Testis (tissue), 3 donors: Measurements from ENCODE around the gene TBC1D22A. TPM values are rescaled to one million over a fixed set of nuclear protein-coding genes. Genes with fewer than 3 reads are reported as not detected.

ENCODE experiments used
- DNase-seq: peaks from one replicate; pipeline ENCODE4 v3.0.0-alpha.2; 2019
- H3K27ac ChIP-seq, 2 donors: fragments of 200-600 bp; sonication (generic); one replicate each; pipeline ENCODE4 v1.5.1; 2019
- H3K27me3 ChIP-seq: fragments of 200-600 bp; sonication (generic); one replicate; pipeline ENCODE4 v1.5.1; 2019
- H3K36me3 ChIP-seq: fragments of 200-600 bp; sonication (generic); one replicate; pipeline ENCODE4 v1.5.1; 2017; ENCODE audit warnings: low read depth; ENCODE audit errors: missing control alignments
- H3K4me1 ChIP-seq: fragments of 200-600 bp; sonication (generic); one replicate; pipeline ENCODE4 v1.5.1; 2019
- H3K4me3 ChIP-seq, 2 donors: fragments of 200-600 bp; sonication (generic); one replicate each; pipeline ENCODE4 v1.5.1; 2017 to 2019
- H3K9me3 ChIP-seq: fragments of 200-600 bp; sonication (generic); one replicate; pipeline ENCODE4 v1.5.1; 2017
- POLR2A ChIP-seq: fragments of 450-650 bp; IDR thresholded peaks from one replicate; pipeline ENCODE4 v1.6.1; 2017; ENCODE audit warnings: antibody characterized with exemption, mild to moderate bottlenecking, moderate library complexity
- WGBS, 2 donors: methylation state at CpG; one replicate each; pipeline ENCODE4 v1.1.5; 2018; 5-methylcytosine and 5-hydroxymethylcytosine counted together
- intact Hi-C: fragments of 100-400 bp; cut with DNase I; formaldehyde crosslinking; loops from one replicate; pipeline ENCODE4 v1.15.1; 2023; ENCODE audit warnings: low total_unique reads
- polyA plus RNA-seq: library from polyadenylated mRNA; stranded (reverse); fragments of 350-450 nt; fragmentation: Illumina TruSeq; extraction: RNeasy Lipid Tissue Mini Kit (QIAGEN cat#74804); gene quantifications from one replicate; pipeline ENCODE4 v1.2.3, GENCODE V29; 2014; ENCODE audit warnings: low read depth, low replicate concordance; ENCODE audit not compliant: insufficient read depth
- total RNA-seq, 2 donors: library from RNA; depleted of rRNA; stranded (reverse); fragments of >200 nt; gene quantifications; one replicate each; pipeline ENCODE4 v1.2.3, GENCODE V29; 2016
- TF ChIP-seq, protein P1 (sequence below), 3 experiments: fragments of 450-650 bp in 2 of 3; fragments of 200-600 bp in 1 of 3; sonication (generic) in 1 of 3; IDR thresholded peaks; one replicate each; pipeline ENCODE4 v1.5.1; 2016 to 2019; ENCODE audit warnings: antibody characterized with exemption in 3 of 3, mild to moderate bottlenecking in 2 of 3, moderate library complexity in 1 of 3

Gene TBC1D22A
- total and polyA plus RNA-seq, 3 donors from 2014 or later, result 16.6 to 32.8 (median 28.5) TPM

DNA sequence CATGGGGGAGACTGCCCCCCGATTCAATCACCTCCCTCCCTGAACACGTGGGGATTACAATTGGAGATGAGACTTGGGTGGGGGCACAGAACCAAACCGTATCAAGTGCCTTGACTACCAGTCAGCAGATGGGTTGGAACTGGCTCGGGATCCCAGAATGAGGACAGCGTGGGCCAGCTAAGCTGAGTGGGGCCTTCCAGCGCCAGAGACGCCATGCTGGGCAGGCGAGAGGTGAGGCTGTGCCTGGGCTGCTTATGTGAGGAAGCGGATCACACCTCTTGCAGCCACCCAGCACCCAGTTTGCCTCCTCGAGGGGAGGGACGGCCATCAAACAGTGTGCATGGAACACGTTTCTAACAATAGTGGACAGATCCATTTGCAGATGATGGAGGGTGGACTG lies 195.1 kb downstream of the TBC1D22A start:
- DNase-seq, result no peak
- no peak overlapping the region for H3K27ac ChIP-seq
- no peaks in the 10 kb centered on the region for H3K36me3 ChIP-seq
- H3K27me3 ChIP-seq, result no peaks in the 10 kb centered on the region
- H3K4me3 ChIP-seq, result no peak overlapping the region
- no peaks in the 10 kb centered on the region for H3K9me3 ChIP-seq
- intact Hi-C loops, result no loop called here
- WGBS, 2 donors, result 77 to 96% methylated on average over 6 to 12 of the region's 12 CpGs
- H3K4me1 ChIP-seq, result no peaks in the 10 kb centered on the region
- no peak for TF ChIP-seq POLR2A
- TF ChIP-seq, protein P1, sequence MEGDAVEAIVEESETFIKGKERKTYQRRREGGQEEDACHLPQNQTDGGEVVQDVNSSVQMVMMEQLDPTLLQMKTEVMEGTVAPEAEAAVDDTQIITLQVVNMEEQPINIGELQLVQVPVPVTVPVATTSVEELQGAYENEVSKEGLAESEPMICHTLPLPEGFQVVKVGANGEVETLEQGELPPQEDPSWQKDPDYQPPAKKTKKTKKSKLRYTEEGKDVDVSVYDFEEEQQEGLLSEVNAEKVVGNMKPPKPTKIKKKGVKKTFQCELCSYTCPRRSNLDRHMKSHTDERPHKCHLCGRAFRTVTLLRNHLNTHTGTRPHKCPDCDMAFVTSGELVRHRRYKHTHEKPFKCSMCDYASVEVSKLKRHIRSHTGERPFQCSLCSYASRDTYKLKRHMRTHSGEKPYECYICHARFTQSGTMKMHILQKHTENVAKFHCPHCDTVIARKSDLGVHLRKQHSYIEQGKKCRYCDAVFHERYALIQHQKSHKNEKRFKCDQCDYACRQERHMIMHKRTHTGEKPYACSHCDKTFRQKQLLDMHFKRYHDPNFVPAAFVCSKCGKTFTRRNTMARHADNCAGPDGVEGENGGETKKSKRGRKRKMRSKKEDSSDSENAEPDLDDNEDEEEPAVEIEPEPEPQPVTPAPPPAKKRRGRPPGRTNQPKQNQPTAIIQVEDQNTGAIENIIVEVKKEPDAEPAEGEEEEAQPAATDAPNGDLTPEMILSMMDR (IDR thresholded peaks at IDR 0.05), result no peak

DNA sequence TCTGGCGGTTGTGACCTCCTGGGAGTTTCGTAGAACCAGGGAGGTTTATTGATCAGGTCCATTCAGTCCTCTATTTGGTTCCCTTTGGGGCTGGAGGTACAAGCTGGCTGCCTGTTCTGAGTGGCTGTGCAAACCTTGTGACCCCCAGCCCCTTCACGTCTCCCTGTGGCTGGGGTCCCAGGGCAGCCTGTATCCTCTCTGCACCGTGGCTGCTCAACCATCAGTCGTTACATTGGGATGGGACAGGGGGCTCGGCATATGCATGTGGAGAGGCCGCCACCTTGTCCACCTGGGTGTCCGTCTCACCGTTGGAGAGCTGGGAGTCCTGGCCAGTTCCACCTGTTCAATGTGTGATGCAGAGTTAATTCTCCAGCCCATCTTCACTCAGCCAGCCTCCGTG lies 195.7 kb downstream of the TBC1D22A start:
- 93 to 97% methylated on average over 10 of the region's 10 CpGs for WGBS, 2 donors
- no peak for TF ChIP-seq POLR2A
- TF ChIP-seq, protein P1 (IDR thresholded peaks at IDR 0.05), result no peak
- intact Hi-C loops, result no loop called here
- Histone ChIP-seq H3K4me3 (no peak overlapping the region), H3K27me3 (no peaks in the 10 kb centered on the region), H3K9me3 (no peaks in the 10 kb centered on the region), H3K27ac (no peak overlapping the region), H3K4me1 (no peaks in the 10 kb centered on the region), H3K36me3 (no peaks in the 10 kb centered on the region)
- no peak for DNase-seq

DNA sequence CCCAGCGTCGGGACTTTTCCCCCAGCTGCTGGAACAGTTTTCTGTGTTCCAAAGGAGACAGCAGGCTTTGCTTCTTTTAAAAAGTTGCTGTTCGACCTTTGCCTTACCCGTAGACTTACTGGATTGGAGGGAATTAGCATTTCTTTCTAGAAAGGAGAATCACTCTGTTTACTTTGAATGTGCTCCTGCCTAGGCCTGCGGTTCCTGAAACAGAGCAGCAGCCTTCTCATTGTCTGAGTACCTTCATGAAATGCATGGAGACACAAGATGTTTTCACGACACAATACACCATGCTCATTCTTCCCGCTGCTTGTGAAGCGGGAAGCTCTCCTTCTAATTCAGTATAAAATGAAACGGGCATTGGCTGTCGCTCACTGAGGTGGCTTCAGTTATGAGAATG lies 196.2 kb downstream of the TBC1D22A start:
- WGBS, 2 donors, result 84 to 91% methylated on average over 10 of the region's 10 CpGs

DNA sequence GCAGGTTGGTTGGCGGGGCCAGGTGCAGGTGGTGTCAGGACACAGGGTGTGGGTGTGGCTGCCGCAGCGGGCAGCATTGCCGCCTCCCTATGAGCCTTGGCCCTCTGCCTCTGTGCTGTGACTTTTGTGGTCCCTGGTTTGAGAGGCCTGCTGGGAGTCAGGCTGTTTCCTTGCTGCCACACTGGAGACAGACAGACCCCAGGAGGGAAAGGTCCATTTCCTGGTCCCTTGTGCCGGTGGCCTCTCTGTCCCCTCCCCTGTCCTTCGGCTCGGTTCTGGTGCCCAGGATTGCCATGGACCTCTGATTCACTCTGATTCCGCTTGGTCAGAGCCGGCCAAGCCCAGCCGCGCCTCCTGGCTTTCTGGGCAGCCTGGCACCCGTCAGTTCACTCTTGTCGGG lies 196.9 kb downstream of the TBC1D22A start:
- 88 to 95% methylated on average over 11 to 13 of the region's 13 CpGs for WGBS, 2 donors
- intact Hi-C loops, result no loop called here
- no peak overlapping the region for H3K27ac ChIP-seq
- H3K27me3 ChIP-seq, result no peaks in the 10 kb centered on the region
- TF ChIP-seq, protein P1 (IDR thresholded peaks at IDR 0.05), result no peak
- no peak for TF ChIP-seq POLR2A
- no peak overlapping the region for H3K4me3 ChIP-seq
- no peaks in the 10 kb centered on the region for H3K9me3 ChIP-seq
- no peaks in the 10 kb centered on the region for H3K36me3 ChIP-seq
- no peaks in the 10 kb centered on the region for H3K4me1 ChIP-seq
- no peak for DNase-seq

More for the DNA sequence above, 196.2 kb downstream of the TBC1D22A start:
- Histone ChIP-seq H3K9me3 (no peaks in the 10 kb centered on the region), H3K4me1 (no peaks in the 10 kb centered on the region), H3K27me3 (no peaks in the 10 kb centered on the region), H3K4me3 (no peak overlapping the region), H3K36me3 (no peaks in the 10 kb centered on the region), H3K27ac (no peak overlapping the region)
- intact Hi-C loops, result no loop called here
- TF ChIP-seq POLR2A, result no peak
- TF ChIP-seq, protein P1 (IDR thresholded peaks at IDR 0.05), result no peak
- DNase-seq, result no peak

DNA sequence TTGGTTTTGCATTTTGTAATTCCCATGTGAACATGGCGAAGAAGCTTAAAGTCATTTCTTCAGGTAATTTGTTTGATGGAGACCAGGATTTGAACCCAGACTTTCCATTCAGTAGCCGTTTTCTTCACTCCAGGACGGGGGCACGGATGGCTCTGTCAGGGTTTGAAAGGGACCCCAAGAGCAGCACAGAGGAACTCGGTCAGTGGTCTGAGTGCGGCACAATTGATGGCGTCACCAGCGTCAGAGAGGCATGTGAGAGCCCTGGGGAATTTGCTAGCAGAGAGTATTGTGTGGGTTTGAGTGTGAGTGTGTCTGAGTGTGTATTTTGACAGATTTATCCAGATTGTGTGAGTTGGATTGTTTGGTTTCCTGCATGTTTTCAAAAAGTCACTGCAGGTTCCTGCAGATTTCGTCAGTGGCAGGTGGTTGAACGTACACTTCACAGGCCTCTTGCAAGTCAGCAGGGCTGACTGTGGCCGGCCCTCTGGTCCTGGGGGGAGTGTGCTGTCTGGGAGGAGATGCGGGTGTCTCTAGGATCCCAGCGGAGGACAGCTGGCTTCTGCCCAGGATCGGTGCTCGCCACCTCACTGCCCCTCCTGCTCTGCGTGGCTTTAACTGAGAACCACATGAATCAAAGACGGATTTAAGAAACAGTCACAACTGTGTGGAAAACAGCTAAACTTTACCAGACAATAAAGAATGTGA lies 199.3 kb downstream of the TBC1D22A start:
- no peak overlapping the region for H3K4me3 ChIP-seq
- no peaks in the 10 kb centered on the region for H3K9me3 ChIP-seq
- 83 to 84% methylated on average over 17 of the region's 17 CpGs for WGBS, 2 donors
- no peak overlapping the region for H3K27ac ChIP-seq
- no peaks in the 10 kb centered on the region for H3K36me3 ChIP-seq
- intact Hi-C loops, result no loop called here
- TF ChIP-seq, protein P1 (IDR thresholded peaks at IDR 0.05), result no peak
- TF ChIP-seq POLR2A, result no peak
- H3K27me3 ChIP-seq, result no peaks in the 10 kb centered on the region
- peaks cover 6% of the 10 kb centered on the region for H3K4me1 ChIP-seq
- no peak for DNase-seq
